Mesothelial cell of epicardium (in vitro differentiated cells): ENCODE data around the gene RBBP8. TPM values are rescaled to one million over a fixed set of nuclear protein-coding genes. Genes with fewer than 3 reads are reported as not detected.

Experiments
- DNase-seq, 2 experiments: peaks; one replicate each; pipeline ENCODE4 v3.0.0; 2021; ENCODE audit warnings: low spot score in 2 of 2; ENCODE audit not compliant: unreplicated experiment in 2 of 2
- H3K27ac Mint-ChIP-seq: 2 replicates; pipeline ENCODE4 v1.8.0; 2021; ENCODE audit warnings: mixed read lengths
- H3K27me3 Mint-ChIP-seq: 2 replicates; pipeline ENCODE4 v1.8.0; 2021; ENCODE audit warnings: low read depth, mixed read lengths
- H3K36me3 Mint-ChIP-seq: 2 replicates; pipeline ENCODE4 v1.8.0; 2021; ENCODE audit warnings: mixed read lengths
- H3K4me1 Mint-ChIP-seq: 2 replicates; pipeline ENCODE4 v1.8.0; 2021; ENCODE audit warnings: mixed read lengths
- H3K4me3 Mint-ChIP-seq: 2 replicates; pipeline ENCODE4 v1.8.0; 2021; ENCODE audit warnings: mild to moderate bottlenecking, moderate library complexity, mixed read lengths
- H3K9me3 Mint-ChIP-seq: 2 replicates; pipeline ENCODE4 v1.8.0; 2021; ENCODE audit warnings: mixed read lengths
- total RNA-seq: library from RNA; stranded (reverse); gene quantifications from 3 replicates; pipeline ENCODE4 v1.2.1, GENCODE V29; 2021
- TF ChIP-seq, protein P1 (sequence below): fragments of 200-600 bp; sonication (generic); IDR thresholded peaks from one replicate; pipeline ENCODE4 v1.5.0; 2021; ENCODE audit warnings: antibody characterized with exemption; ENCODE audit not compliant: unreplicated experiment

The RBBP8 gene
- total RNA-seq, 1 donor from 2014 or later, result 29.8 TPM

GRCh38 chr18:23037646-23038045 is 104.5 kb downstream of the RBBP8 start:
- Mint-ChIP-seq H3K36me3 (no peaks in the 10 kb centered on the region), H3K4me3 (no peak overlapping the region), H3K27ac (no peak overlapping the region), H3K9me3 (peaks cover 5% of the 10 kb centered on the region), H3K4me1 (peaks cover 6% of the 10 kb centered on the region), H3K27me3 (no peaks in the 10 kb centered on the region)
- TF ChIP-seq, protein P1, sequence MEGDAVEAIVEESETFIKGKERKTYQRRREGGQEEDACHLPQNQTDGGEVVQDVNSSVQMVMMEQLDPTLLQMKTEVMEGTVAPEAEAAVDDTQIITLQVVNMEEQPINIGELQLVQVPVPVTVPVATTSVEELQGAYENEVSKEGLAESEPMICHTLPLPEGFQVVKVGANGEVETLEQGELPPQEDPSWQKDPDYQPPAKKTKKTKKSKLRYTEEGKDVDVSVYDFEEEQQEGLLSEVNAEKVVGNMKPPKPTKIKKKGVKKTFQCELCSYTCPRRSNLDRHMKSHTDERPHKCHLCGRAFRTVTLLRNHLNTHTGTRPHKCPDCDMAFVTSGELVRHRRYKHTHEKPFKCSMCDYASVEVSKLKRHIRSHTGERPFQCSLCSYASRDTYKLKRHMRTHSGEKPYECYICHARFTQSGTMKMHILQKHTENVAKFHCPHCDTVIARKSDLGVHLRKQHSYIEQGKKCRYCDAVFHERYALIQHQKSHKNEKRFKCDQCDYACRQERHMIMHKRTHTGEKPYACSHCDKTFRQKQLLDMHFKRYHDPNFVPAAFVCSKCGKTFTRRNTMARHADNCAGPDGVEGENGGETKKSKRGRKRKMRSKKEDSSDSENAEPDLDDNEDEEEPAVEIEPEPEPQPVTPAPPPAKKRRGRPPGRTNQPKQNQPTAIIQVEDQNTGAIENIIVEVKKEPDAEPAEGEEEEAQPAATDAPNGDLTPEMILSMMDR, result no peak
- DNase-seq, result no peak

GRCh38 chr18:23038712-23039111 is 105.6 kb downstream of the RBBP8 start:
- Mint-ChIP-seq H3K9me3 (peaks cover 10% of the 10 kb centered on the region), H3K27me3 (no peaks in the 10 kb centered on the region), H3K4me1 (no peaks in the 10 kb centered on the region), H3K27ac (no peak overlapping the region), H3K36me3 (no peaks in the 10 kb centered on the region), H3K4me3 (no peak overlapping the region)
- TF ChIP-seq, protein P1, result no peak
- DNase-seq, result no peak

GRCh38 chr18:23042133-23042532 is 109.0 kb downstream of the RBBP8 start:
- no peak for DNase-seq
- H3K36me3 Mint-ChIP-seq, result no peaks in the 10 kb centered on the region
- TF ChIP-seq, protein P1, result no peak
- H3K9me3 Mint-ChIP-seq, result peaks cover 10% of the 10 kb centered on the region
- H3K27me3 Mint-ChIP-seq, result no peaks in the 10 kb centered on the region
- H3K27ac Mint-ChIP-seq, result no peak overlapping the region
- no peak overlapping the region for H3K4me3 Mint-ChIP-seq
- no peaks in the 10 kb centered on the region for H3K4me1 Mint-ChIP-seq

- TF ChIP-seq, protein P1, result no peak
- no peak for DNase-seq
- Mint-ChIP-seq H3K4me1 (no peaks in the 10 kb centered on the region), H3K27me3 (no peaks in the 10 kb centered on the region), H3K9me3 (peaks cover 10% of the 10 kb centered on the region), H3K4me3 (no peak overlapping the region), H3K27ac (no peak overlapping the region), H3K36me3 (no peaks in the 10 kb centered on the region)
These were observed 110.8 kb downstream of the RBBP8 start for GRCh38 chr18:23043803-23044376.

- no peaks in the 10 kb centered on the region for H3K27me3 Mint-ChIP-seq
- peaks cover 16% of the 10 kb centered on the region for H3K4me1 Mint-ChIP-seq
- no peak overlapping the region for H3K4me3 Mint-ChIP-seq
- H3K27ac Mint-ChIP-seq, result no peak overlapping the region
- TF ChIP-seq, protein P1, result no peak
- H3K36me3 Mint-ChIP-seq, result no peaks in the 10 kb centered on the region
- no peak for DNase-seq
- no peaks in the 10 kb centered on the region for H3K9me3 Mint-ChIP-seq
These were observed 116.7 kb downstream of the RBBP8 start for GRCh38 chr18:23049698-23050373.
